ENCODE measurements around the gene AKR1E2. TPM values are rescaled to one million over a fixed set of nuclear protein-coding genes. Genes with fewer than 3 reads are reported as not detected.

The AKR1E2 gene
- polyA plus RNA-seq, 1 donor = 1.8 TPM

GRCh38 chr10:4843525-4844180, 17.6 kb downstream of the AKR1E2 start:
- WGBS (ENCODE audit: insufficient coverage, low lambda C conversion rate) = no CpG with 5 or more reads among the region's 16 CpGs
- H3K27me3 ChIP-seq (ENCODE audit: control insufficient read depth, insufficient read depth, low read length) = no peaks in the 10 kb centered on the region
- no peak for DNase-seq
- peaks cover 9% of the 10 kb centered on the region for H3K9me3 ChIP-seq (ENCODE audit: control insufficient read depth, low read depth, low read length)
- H3K36me3 ChIP-seq (ENCODE audit: control insufficient read depth, insufficient read depth, low read length) = no peaks in the 10 kb centered on the region
- H3K4me3 ChIP-seq (ENCODE audit: low read length) = no peak overlapping the region
- no peaks in the 10 kb centered on the region for H3K4me1 ChIP-seq (ENCODE audit: control insufficient read depth, insufficient read depth, low read length)
- H3K27ac ChIP-seq (ENCODE audit: low read length) = no peak overlapping the region

DNA sequence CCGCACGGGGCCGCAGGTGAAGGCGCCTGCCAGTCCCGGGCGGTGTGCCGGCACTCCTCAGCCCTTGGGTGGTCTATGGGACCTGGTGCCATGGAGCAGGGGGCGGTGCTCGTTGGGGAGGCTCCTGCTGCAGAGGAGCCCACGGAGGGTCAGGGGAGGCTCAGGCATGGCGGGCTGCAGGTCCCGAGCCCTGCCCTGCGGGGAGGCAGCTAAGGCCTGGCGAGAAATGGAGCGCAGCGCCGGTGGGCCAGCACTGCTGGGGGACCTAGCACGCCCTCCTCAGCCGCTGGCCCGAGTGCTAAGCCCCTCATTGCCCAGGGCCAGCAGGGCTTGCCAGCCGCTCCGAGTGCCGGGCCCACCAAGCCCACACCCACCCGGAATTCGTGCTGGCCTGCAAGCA, 18.9 kb downstream of the AKR1E2 start:
- no CpG with 5 or more reads among the region's 25 CpGs for WGBS (ENCODE audit: insufficient coverage, low lambda C conversion rate)

DNA sequence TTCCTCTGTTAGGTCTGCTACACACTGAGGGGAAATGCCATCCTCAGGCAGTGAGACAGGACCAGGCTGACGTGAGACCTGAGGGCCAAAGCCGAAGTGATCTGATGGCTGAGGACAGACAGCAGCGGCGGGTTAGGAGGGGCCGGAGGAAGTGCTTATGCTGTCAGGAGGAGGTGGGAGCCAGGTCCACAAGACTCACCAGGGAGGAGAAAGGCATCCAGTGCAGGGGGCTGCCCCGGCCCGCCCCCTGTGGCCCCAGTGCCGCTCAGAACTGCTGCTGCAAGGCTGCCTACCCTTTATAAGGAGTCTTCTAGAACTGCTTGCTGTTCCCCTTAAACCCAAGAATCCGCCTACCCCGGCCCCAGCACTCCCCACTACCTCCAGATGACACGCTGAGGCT, 19.8 kb downstream of the AKR1E2 start:
- no peaks in the 10 kb centered on the region for H3K4me1 ChIP-seq (ENCODE audit: control insufficient read depth, insufficient read depth, low read length)
- DNase-seq = no peak
- H3K27me3 ChIP-seq (ENCODE audit: control insufficient read depth, insufficient read depth, low read length) = no peaks in the 10 kb centered on the region
- no peak overlapping the region for H3K27ac ChIP-seq (ENCODE audit: low read length)
- H3K9me3 ChIP-seq (ENCODE audit: control insufficient read depth, low read depth, low read length) = peaks cover 9% of the 10 kb centered on the region
- H3K4me3 ChIP-seq (ENCODE audit: low read length) = no peak overlapping the region
- H3K36me3 ChIP-seq (ENCODE audit: control insufficient read depth, insufficient read depth, low read length) = no peaks in the 10 kb centered on the region
- no CpG with 5 or more reads among the region's 11 CpGs for WGBS (ENCODE audit: insufficient coverage, low lambda C conversion rate)

More for the DNA sequence above, 18.9 kb downstream of the AKR1E2 start:
- Histone ChIP-seq H3K36me3 (ENCODE audit: control insufficient read depth, insufficient read depth, low read length) (no peaks in the 10 kb centered on the region), H3K9me3 (ENCODE audit: control insufficient read depth, low read depth, low read length) (peaks cover 9% of the 10 kb centered on the region), H3K4me1 (ENCODE audit: control insufficient read depth, insufficient read depth, low read length) (no peaks in the 10 kb centered on the region), H3K4me3 (ENCODE audit: low read length) (no peak overlapping the region), H3K27me3 (ENCODE audit: control insufficient read depth, insufficient read depth, low read length) (no peaks in the 10 kb centered on the region), H3K27ac (ENCODE audit: low read length) (no peak overlapping the region)
- DNase-seq = no peak

DNA sequence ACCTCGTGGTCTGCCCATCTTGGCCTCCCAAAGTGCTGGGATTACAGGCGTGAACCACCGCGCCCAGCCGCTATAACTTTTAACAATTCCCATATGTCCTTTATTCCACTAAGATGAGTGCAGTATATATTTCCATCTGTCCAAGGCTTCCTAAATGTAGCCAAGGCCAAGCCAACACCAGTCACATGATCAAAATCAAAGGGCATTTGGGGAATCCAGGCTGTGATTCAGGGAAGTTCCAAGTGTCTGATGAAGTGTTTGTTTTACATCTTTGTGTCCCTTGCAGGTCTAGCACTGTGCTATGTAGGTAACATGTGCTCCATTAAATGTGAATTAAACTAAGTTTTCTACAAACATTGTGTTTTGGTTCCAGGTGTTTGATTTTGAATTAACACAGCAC, 20.8 kb downstream of the AKR1E2 start:
- no peaks in the 10 kb centered on the region for H3K36me3 ChIP-seq (ENCODE audit: control insufficient read depth, insufficient read depth, low read length)
- H3K27ac ChIP-seq (ENCODE audit: low read length) = no peak overlapping the region
- WGBS (ENCODE audit: insufficient coverage, low lambda C conversion rate) = no CpG with 5 or more reads among the region's 5 CpGs
- H3K9me3 ChIP-seq (ENCODE audit: control insufficient read depth, low read depth, low read length) = peaks cover 9% of the 10 kb centered on the region
- H3K4me1 ChIP-seq (ENCODE audit: control insufficient read depth, insufficient read depth, low read length) = no peaks in the 10 kb centered on the region
- no peaks in the 10 kb centered on the region for H3K27me3 ChIP-seq (ENCODE audit: control insufficient read depth, insufficient read depth, low read length)
- DNase-seq = no peak
- H3K4me3 ChIP-seq (ENCODE audit: low read length) = no peak overlapping the region

DNA sequence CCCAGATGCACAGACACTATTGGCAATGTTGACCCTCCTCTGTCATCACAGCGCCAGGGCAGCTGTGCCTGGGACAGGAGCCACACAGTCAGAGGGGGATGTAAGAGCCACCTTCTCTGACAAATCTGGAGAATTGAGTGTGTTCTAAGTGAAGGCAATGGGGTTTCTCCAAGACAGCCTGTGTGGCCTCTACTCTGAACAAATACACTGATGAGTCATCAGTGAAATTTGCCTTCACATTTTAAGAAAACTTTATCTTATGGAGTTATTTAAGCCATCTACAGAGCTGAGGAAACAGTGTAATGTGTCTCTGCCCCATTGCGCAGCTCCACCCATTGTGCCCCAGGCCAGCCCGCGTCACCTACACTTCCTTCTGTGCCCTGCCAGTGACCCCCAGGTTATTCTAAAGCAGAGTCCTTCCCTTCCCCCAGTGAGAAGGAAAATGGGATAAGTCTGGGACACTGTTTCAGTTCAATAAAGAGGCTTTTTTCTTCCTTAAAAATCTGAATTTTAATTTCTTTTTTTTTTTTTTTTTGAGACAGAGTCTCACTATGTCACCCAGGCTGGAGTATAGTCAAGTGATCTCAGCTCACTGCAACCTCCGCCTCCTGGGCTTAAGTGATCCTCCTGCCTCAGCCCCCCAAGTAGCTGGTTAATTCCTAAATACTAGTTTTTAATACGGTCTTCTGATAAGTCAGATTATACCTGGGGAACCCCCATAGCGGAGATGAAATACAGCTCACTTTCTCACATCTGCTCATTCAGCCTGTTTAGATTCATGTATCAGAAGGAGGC, 21.8 kb downstream of the AKR1E2 start:
- WGBS (ENCODE audit: insufficient coverage, low lambda C conversion rate) = no CpG with 5 or more reads among the region's 7 CpGs
- Histone ChIP-seq H3K4me1 (ENCODE audit: control insufficient read depth, insufficient read depth, low read length) (no peaks in the 10 kb centered on the region), H3K4me3 (ENCODE audit: low read length) (no peak overlapping the region), H3K9me3 (ENCODE audit: control insufficient read depth, low read depth, low read length) (peaks cover 9% of the 10 kb centered on the region), H3K27me3 (ENCODE audit: control insufficient read depth, insufficient read depth, low read length) (no peaks in the 10 kb centered on the region), H3K27ac (ENCODE audit: low read length) (no peak overlapping the region), H3K36me3 (ENCODE audit: control insufficient read depth, insufficient read depth, low read length) (no peaks in the 10 kb centered on the region)
- DNase-seq = no peak

- H3K9me3 ChIP-seq (ENCODE audit: control insufficient read depth, low read depth, low read length) = peaks cover 9% of the 10 kb centered on the region
- DNase-seq = no peak
- H3K27me3 ChIP-seq (ENCODE audit: control insufficient read depth, insufficient read depth, low read length) = no peaks in the 10 kb centered on the region
- no peak overlapping the region for H3K4me3 ChIP-seq (ENCODE audit: low read length)
- H3K36me3 ChIP-seq (ENCODE audit: control insufficient read depth, insufficient read depth, low read length) = no peaks in the 10 kb centered on the region
- 100% methylated on average over 1 of the region's 7 CpGs for WGBS (ENCODE audit: insufficient coverage, low lambda C conversion rate)
- H3K27ac ChIP-seq (ENCODE audit: low read length) = no peak overlapping the region
- H3K4me1 ChIP-seq (ENCODE audit: control insufficient read depth, insufficient read depth, low read length) = no peaks in the 10 kb centered on the region
Measured at GRCh38 chr10:4848356-4849041, 22.5 kb downstream of the AKR1E2 start.

DNA sequence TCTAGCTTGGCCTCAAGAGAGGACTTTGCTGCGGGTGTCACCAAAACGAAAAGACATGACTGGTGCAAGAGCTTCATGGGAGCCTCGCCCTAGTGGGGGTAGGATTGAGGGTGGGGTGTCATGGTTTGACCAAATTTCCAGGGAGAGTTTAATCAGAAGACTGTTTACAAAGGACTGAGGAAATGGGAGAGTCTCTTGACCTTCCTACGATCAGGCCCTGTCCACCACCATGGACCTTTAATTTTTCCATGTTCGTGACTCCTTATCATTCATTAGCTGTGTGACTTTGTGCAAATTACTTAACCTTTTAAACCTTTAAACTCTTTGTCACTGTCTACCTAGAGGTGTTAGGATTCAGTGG, 23.0 kb downstream of the AKR1E2 start:
- H3K27me3 ChIP-seq (ENCODE audit: control insufficient read depth, insufficient read depth, low read length) = no peaks in the 10 kb centered on the region
- no peaks in the 10 kb centered on the region for H3K4me1 ChIP-seq (ENCODE audit: control insufficient read depth, insufficient read depth, low read length)
- peaks cover 9% of the 10 kb centered on the region for H3K9me3 ChIP-seq (ENCODE audit: control insufficient read depth, low read depth, low read length)
- H3K27ac ChIP-seq (ENCODE audit: low read length) = no peak overlapping the region
- H3K36me3 ChIP-seq (ENCODE audit: control insufficient read depth, insufficient read depth, low read length) = no peaks in the 10 kb centered on the region
- 100% methylated on average over 1 of the region's 5 CpGs for WGBS (ENCODE audit: insufficient coverage, low lambda C conversion rate)
- DNase-seq = no peak
- H3K4me3 ChIP-seq (ENCODE audit: low read length) = no peak overlapping the region

DNA sequence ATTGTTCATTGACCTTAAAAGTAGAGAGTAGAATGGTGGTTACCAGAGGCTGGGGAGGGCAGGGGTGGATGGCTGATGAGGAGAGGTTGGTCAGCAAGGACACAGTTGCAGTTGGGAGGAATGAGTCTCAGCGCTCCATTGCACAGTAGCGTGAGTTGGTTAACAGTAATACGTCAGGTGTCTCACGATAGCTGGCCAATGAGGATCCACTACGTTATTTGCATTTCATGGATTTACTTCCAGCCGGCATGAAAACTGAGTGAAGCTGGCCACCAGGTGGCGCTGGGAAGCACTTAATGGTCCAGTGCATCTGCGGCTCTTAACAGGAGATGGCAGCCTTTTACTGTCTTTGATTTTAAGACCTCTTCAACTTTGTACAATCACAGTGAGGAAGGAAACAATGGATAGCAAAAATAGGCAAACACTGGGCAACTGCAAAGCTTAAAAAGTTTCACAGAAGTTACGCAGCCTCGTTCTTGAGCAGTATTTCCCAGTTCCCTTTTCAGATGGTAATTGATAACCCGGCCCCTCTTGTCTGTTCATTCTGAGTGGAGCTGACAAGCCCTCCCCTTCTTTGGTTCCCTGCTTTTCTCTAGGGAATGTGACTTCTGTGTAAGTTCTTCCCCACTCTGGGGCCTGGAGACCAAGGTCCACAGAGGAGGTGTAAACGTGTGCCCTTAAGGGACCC, 23.7 kb downstream of the AKR1E2 start:
- Histone ChIP-seq H3K4me1 (ENCODE audit: control insufficient read depth, insufficient read depth, low read length) (no peaks in the 10 kb centered on the region), H3K27ac (ENCODE audit: low read length) (peak overlapping the region; percentile 7), H3K27me3 (ENCODE audit: control insufficient read depth, insufficient read depth, low read length) (no peaks in the 10 kb centered on the region), H3K4me3 (ENCODE audit: low read length) (no peak overlapping the region), H3K36me3 (ENCODE audit: control insufficient read depth, insufficient read depth, low read length) (no peaks in the 10 kb centered on the region), H3K9me3 (ENCODE audit: control insufficient read depth, low read depth, low read length) (peaks cover 8% of the 10 kb centered on the region)
- peak; percentile 92 for DNase-seq
- no CpG with 5 or more reads among the region's 12 CpGs for WGBS (ENCODE audit: insufficient coverage, low lambda C conversion rate)

- H3K4me3 ChIP-seq (ENCODE audit: low read length) = no peak overlapping the region
- H3K27ac ChIP-seq (ENCODE audit: low read length) = no peak overlapping the region
- no peaks in the 10 kb centered on the region for H3K4me1 ChIP-seq (ENCODE audit: control insufficient read depth, insufficient read depth, low read length)
- no peaks in the 10 kb centered on the region for H3K27me3 ChIP-seq (ENCODE audit: control insufficient read depth, insufficient read depth, low read length)
- no CpG with 5 or more reads among the region's 7 CpGs for WGBS (ENCODE audit: insufficient coverage, low lambda C conversion rate)
- no peak for DNase-seq
- peaks cover 1% of the 10 kb centered on the region for H3K9me3 ChIP-seq (ENCODE audit: control insufficient read depth, low read depth, low read length)
- H3K36me3 ChIP-seq (ENCODE audit: control insufficient read depth, insufficient read depth, low read length) = no peaks in the 10 kb centered on the region
Measured at GRCh38 chr10:4850397-4850796, 24.4 kb downstream of the AKR1E2 start.

GRCh38 chr10:4851176-4851575, 25.2 kb downstream of the AKR1E2 start:
- Histone ChIP-seq H3K4me3 (ENCODE audit: low read length) (no peak overlapping the region), H3K27ac (ENCODE audit: low read length) (no peak overlapping the region), H3K9me3 (ENCODE audit: control insufficient read depth, low read depth, low read length) (no peaks in the 10 kb centered on the region), H3K4me1 (ENCODE audit: control insufficient read depth, insufficient read depth, low read length) (no peaks in the 10 kb centered on the region), H3K36me3 (ENCODE audit: control insufficient read depth, insufficient read depth, low read length) (no peaks in the 10 kb centered on the region), H3K27me3 (ENCODE audit: control insufficient read depth, insufficient read depth, low read length) (no peaks in the 10 kb centered on the region)
- WGBS (ENCODE audit: insufficient coverage, low lambda C conversion rate) = 83% methylated on average over 1 of the region's 5 CpGs
- DNase-seq = no peak
